Heart right ventricle (tissue), 16 donors: Measurements from ENCODE around the gene PDE6A. TPM values are rescaled to one million over a fixed set of nuclear protein-coding genes. Genes with fewer than 3 reads are reported as not detected.

ENCODE experiments used
- ATAC-seq, 8 donors: fragments of 200-7000 bp; cut with Tn5 transposase; one replicate each; pipeline ENCODE4 v1.9.1; 2020; ENCODE audit warnings: mild to moderate bottlenecking in 8 of 8, moderate library complexity in 8 of 8, moderate number of reproducible peaks in 1 of 8
- DNase-seq, 2 donors: peaks; one replicate each; pipeline ENCODE4 v3.0.0-alpha.2; 2020
- H3K27ac ChIP-seq, 10 donors: fragments of 200-600 bp; sonication (generic) in 2 of 10; one replicate each; pipeline versions ENCODE4 v1.5.0 to v1.8.0; 2020 to 2022; ENCODE audit warnings: mild to moderate bottlenecking in 3 of 10
- H3K27me3 ChIP-seq, 7 donors: fragments of 200-600 bp; one replicate each; pipeline ENCODE4 v1.8.0; 2021 to 2022; ENCODE audit warnings: mild to moderate bottlenecking in 2 of 7
- H3K36me3 ChIP-seq, 9 donors: fragments of 200-600 bp; sonication (generic) in 1 of 9; one replicate each; pipeline versions ENCODE4 v1.5.0 to v1.8.0; 2020 to 2022; ENCODE audit warnings: mild to moderate bottlenecking in 2 of 9
- H3K4me1 ChIP-seq, 9 donors: fragments of 200-600 bp; sonication (generic) in 1 of 9; one replicate each; pipeline versions ENCODE4 v1.5.0 to v1.8.0; 2020 to 2022; ENCODE audit warnings: mild to moderate bottlenecking in 4 of 9
- H3K4me3 ChIP-seq, 10 donors: fragments of 200-600 bp; sonication (generic) in 2 of 10; one replicate each; pipeline versions ENCODE4 v1.5.0 to v1.8.0; 2020 to 2022; ENCODE audit warnings: mild to moderate bottlenecking in 7 of 10, moderate library complexity in 2 of 10
- H3K9me3 ChIP-seq, 11 donors: fragments of 200-600 bp in 10 of 11; sonication (generic) in 2 of 11; one replicate each; pipeline versions ENCODE4 v1.5.0 to v1.8.0; 2013 to 2022; ENCODE audit warnings: mild to moderate bottlenecking in 2 of 11, control low read depth in 1 of 11, moderate library complexity in 1 of 11
- WGBS, 2 donors: extraction: QIAGEN DNeasy Blood & Tissue Kit; methylation state at CpG; one replicate each; pipeline ENCODE4 v1.1.7; 2013; ENCODE audit warnings: inconsistent platforms in 1 of 2; 5-methylcytosine and 5-hydroxymethylcytosine counted together
- intact Hi-C, 10 donors: fragments of 100-400 bp; cut with DNase I; formaldehyde crosslinking; loops; one replicate each; pipeline versions ENCODE4 v1.11.1 to v1.14.2; 2022
- polyA plus RNA-seq, 2 donors: library from polyadenylated mRNA; stranded (reverse); fragments of 200-250 nt; gene quantifications; one replicate each; pipeline ENCODE4 v1.2.3, GENCODE V29; 2013
- total RNA-seq, 10 donors: library from RNA; stranded (reverse); fragmentation: NEBNext Ultra II Directional in 3 of 10; extraction: Animal tissue kit (Norgen Biotek cat#: 25700) in 3 of 10; gene quantifications; one replicate each; pipeline versions ENCODE4 v1.2.1 to v1.2.4, GENCODE V29; 2021 to 2023
- TF ChIP-seq, protein P1 (sequence below), 9 donors: fragments of 200-600 bp; sonication (generic) in 2 of 9; IDR thresholded peaks; one replicate each; pipeline versions ENCODE4 v1.5.0 to v1.8.0; 2021 to 2022; ENCODE audit warnings: antibody characterized with exemption in 9 of 9, mild to moderate bottlenecking in 5 of 9, moderate library complexity in 1 of 9
- donor health status: Arrhythmogenic right ventricular cardiomyopathy.
- donor health status: ischemic (EF 13 %, LVEDD 7.1; RV severe dilation, severe dysfunction).
- donor health status: healthy with polysubstance abuse.
- donor health status: DM: no; HTN: yes; CAD: no.
- donor health status: DM: no; HTN: no; CAD: no.
- donor health status: ischemic (EF 25% LVEDD 6.9; RV normal size, moderate dysfunction).
- donor health status: ischemic (EF 25% LVEDD 5.7; RV mildly dilated, moderate dysfunction).
- donor health status: healthy.
- donor health status: DM: yes; HTN: yes; CAD: no.
- donor health status: Ischemic cardiomyopathy.
- donor health status: ischemic (EF 35%, LVEDD 5.7; RV mildly dilated, moderate dysfunction).
- donor health status: nonischemic (EF 11% LVEDD 7.7; RV severe dilation, severe dysfunction).
- donor health status: DM: yes; HTN: yes; CAD: no.
- donor health status: PGD.
- donor health status: ischemic (EF 29% LVEDD 5.4; RV normal size, mild dysfunction).
- donor health status: nonischemic (EF 23%, LVEDD 6.1; RV moderate dilation, normal function).

Gene PDE6A
- total and polyA plus RNA-seq, 12 donors = 0.06 to 0.28 (median 0.17) TPM; not detected in 5

DNA sequence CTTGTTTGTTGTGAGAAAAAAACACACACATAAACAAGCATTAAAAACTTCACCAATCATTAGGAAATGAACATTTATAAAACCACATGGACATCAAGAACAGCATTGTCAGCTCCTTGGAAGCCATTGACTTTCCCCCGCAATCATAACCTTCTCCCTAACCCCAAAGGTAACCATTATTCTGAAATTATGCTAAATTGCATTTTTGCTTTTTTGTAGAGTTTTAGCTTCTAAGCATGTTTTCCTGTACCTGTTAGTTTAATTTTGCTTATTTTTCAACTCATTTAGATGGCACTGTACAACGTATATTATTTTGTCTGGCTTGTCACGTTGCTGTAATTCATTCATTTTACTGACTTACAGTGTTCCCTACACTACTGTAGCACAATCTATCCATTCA is 36.8 kb downstream of the PDE6A start:
- intact Hi-C loops = no loop called here
- ATAC-seq (no peak), DNase-seq (no peak)
- Histone ChIP-seq H3K4me1 (peaks cover 0 to 5% (median 0%) of the 10 kb centered on the region in 9 donors), H3K4me3 (no peak overlapping the region), H3K36me3 (no peaks in the 10 kb centered on the region), H3K27ac (no peak overlapping the region), H3K27me3 (no peaks in the 10 kb centered on the region), H3K9me3 (no peaks in the 10 kb centered on the region)
- 86 to 91% methylated on average over 3 of the region's 3 CpGs for WGBS, 2 donors
- TF ChIP-seq, protein P1, sequence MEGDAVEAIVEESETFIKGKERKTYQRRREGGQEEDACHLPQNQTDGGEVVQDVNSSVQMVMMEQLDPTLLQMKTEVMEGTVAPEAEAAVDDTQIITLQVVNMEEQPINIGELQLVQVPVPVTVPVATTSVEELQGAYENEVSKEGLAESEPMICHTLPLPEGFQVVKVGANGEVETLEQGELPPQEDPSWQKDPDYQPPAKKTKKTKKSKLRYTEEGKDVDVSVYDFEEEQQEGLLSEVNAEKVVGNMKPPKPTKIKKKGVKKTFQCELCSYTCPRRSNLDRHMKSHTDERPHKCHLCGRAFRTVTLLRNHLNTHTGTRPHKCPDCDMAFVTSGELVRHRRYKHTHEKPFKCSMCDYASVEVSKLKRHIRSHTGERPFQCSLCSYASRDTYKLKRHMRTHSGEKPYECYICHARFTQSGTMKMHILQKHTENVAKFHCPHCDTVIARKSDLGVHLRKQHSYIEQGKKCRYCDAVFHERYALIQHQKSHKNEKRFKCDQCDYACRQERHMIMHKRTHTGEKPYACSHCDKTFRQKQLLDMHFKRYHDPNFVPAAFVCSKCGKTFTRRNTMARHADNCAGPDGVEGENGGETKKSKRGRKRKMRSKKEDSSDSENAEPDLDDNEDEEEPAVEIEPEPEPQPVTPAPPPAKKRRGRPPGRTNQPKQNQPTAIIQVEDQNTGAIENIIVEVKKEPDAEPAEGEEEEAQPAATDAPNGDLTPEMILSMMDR (IDR thresholded peaks at IDR 0.05) = no peak

DNA sequence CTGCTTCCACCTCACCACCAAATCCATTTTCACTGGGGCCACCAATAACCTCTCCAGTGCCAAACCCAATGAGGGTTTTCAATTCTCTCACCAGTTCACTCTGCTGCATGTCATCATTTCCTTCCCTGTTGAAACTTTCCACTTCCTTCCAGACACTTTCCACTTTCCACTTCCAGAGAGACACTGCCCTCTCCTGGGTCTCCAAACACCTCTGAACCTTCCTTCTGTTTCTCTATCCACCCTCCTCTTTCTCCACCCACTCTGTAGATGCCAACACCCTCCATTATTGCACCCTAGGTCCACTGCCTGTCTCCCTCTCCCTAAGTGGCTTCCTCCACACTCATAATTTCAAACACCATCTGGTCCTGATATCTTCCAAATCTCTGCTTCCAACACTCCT is 39.6 kb downstream of the PDE6A start:
- ATAC-seq (peak in 1 of 8 donors; percentile 35), DNase-seq (no peak)
- Histone ChIP-seq H3K36me3 (no peaks in the 10 kb centered on the region), H3K4me3 (no peak overlapping the region), H3K27me3 (no peaks in the 10 kb centered on the region), H3K4me1 (peaks cover 0 to 5% (median 0%) of the 10 kb centered on the region in 9 donors), H3K27ac (no peak overlapping the region), H3K9me3 (no peaks in the 10 kb centered on the region)
- intact Hi-C loops = no loop called here
- TF ChIP-seq, protein P1 (IDR thresholded peaks at IDR 0.05) = no peak

- ATAC-seq = peak in 2 of 8 donors; percentile 34 to 35
These were observed 40.2 kb downstream of the PDE6A start for GRCh38 chr5:149904293-149904886.

DNA sequence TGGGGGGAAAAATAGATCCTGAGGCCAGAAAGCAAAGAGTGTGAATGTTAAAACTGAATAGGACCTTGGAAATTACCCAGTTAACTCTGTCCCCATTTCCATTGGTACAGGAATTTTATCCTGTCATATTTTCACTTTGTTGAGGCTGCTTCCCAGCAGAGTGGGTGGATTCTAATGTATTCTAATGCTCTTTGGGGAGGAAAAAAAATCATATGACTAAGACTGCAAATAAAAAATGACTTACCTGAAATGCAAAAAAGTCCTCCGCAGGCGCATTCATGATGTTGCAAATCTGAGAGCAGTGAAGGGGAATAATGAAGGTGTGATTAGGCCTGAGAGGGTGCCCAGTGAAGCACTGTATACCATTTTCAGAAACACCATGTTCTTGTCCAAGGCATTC is 41.2 kb downstream of the PDE6A start:
- peaks cover 0 to 5% (median 0%) of the 10 kb centered on the region in 9 donors for H3K4me1 ChIP-seq
- no peaks in the 10 kb centered on the region for H3K36me3 ChIP-seq
- no peaks in the 10 kb centered on the region for H3K27me3 ChIP-seq
- H3K4me3 ChIP-seq = no peak overlapping the region
- DNase-seq (no peak), ATAC-seq (no peak)
- WGBS, 2 donors = 98 to 99% methylated on average over 2 of the region's 2 CpGs
- H3K27ac ChIP-seq = no peak overlapping the region
- no peaks in the 10 kb centered on the region for H3K9me3 ChIP-seq
- TF ChIP-seq, protein P1 (IDR thresholded peaks at IDR 0.05) = no peak
- intact Hi-C loops = no loop called here

More at GRCh38 chr5:149904293-149904886, 40.2 kb downstream of the PDE6A start:
- Histone ChIP-seq H3K9me3 (no peaks in the 10 kb centered on the region), H3K27ac (no peak overlapping the region), H3K36me3 (no peaks in the 10 kb centered on the region), H3K27me3 (no peaks in the 10 kb centered on the region), H3K4me3 (no peak overlapping the region), H3K4me1 (peaks cover 0 to 5% (median 0%) of the 10 kb centered on the region in 9 donors)
- WGBS, 2 donors = 44 to 47% methylated on average over 4 of the region's 4 CpGs
- DNase-seq = no peak
- intact Hi-C loops = no loop called here
- TF ChIP-seq, protein P1 (IDR thresholded peaks at IDR 0.05) = no peak
